B cell (primary cell): ENCODE results near the gene CCDC110.

ENCODE experiments used
- CTCF ChIP-seq: fragments of 200-600 bp; IDR thresholded peaks from one replicate; pipeline ENCODE4 v1.8.0; 2022; ENCODE audit warnings: antibody characterized with exemption, mild to moderate bottlenecking
- EZH2 ChIP-seq: IDR thresholded peaks from 2 replicates; pipeline ENCODE4 v1.6.1; 2012; ENCODE audit warnings: borderline replicate concordance, low read depth, mild to moderate bottlenecking, moderate library complexity, low read length; ENCODE audit not compliant: insufficient read depth, poor library complexity, severe bottlenecking

- TF ChIP-seq CTCF (no peak), EZH2 (no peak)
These were observed 10.0 kb downstream of the CCDC110 start for GRCh38 chr4:185461565-185461964.
